ENCODE measurements around the gene REXO1. TPM values are rescaled to one million over a fixed set of nuclear protein-coding genes. Genes with fewer than 3 reads are reported as not detected.

The REXO1 gene
- total and polyA plus RNA-seq, 9 of the 15 experiments (the other 6 are each of a cell fraction or from before 2014, with no cell fraction given): 0.04 to 63.3 (median 15.8) TPM

DNA sequence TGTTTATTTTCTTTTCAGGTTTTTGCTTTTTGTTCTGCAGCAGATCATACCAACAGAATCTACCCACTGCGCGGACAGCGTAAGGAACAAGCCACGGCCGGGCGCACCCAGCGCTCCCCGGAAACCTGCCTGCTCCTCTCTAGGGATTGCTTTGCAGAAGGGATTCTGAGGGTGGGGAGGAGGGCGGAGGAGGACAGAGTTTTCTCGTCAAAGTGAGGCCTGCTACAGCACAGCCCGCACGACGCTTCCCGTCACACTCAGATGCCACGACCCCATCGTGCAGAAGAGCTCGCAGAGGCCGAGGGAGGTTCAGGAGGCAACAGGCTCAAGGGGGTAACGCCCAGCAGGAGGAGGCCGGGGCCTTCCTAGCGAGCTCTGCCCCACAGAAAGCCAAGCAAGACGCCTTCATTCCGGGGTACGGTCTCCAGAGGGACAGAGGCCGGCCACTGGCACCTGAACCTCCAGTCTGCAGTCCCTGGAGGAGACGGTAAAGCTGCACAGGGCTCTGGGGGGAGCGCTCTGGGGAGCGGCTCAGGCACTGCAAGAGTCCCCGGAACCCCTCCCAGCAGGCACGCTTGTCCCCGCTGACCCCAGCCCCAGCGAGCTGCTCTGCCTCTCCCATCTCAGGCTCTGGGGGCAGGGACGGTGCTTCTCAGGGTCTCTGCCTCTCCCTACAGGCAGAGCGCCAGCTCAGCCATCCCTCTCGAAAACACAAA is 6.9 kb downstream of the REXO1 start (continued):
- TF ChIP-seq, protein P1, sequence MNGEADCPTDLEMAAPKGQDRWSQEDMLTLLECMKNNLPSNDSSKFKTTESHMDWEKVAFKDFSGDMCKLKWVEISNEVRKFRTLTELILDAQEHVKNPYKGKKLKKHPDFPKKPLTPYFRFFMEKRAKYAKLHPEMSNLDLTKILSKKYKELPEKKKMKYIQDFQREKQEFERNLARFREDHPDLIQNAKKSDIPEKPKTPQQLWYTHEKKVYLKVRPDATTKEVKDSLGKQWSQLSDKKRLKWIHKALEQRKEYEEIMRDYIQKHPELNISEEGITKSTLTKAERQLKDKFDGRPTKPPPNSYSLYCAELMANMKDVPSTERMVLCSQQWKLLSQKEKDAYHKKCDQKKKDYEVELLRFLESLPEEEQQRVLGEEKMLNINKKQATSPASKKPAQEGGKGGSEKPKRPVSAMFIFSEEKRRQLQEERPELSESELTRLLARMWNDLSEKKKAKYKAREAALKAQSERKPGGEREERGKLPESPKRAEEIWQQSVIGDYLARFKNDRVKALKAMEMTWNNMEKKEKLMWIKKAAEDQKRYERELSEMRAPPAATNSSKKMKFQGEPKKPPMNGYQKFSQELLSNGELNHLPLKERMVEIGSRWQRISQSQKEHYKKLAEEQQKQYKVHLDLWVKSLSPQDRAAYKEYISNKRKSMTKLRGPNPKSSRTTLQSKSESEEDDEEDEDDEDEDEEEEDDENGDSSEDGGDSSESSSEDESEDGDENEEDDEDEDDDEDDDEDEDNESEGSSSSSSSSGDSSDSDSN (IDR thresholded peaks at IDR 0.05; ENCODE audit: borderline replicate concordance in 1 of 2, low read depth in 2 of 2, low read length in 2 of 2): 0 out of 4 replicates have a peak, but pooled peaks of 1 of the 2 experiments have one; percentile 43

DNA sequence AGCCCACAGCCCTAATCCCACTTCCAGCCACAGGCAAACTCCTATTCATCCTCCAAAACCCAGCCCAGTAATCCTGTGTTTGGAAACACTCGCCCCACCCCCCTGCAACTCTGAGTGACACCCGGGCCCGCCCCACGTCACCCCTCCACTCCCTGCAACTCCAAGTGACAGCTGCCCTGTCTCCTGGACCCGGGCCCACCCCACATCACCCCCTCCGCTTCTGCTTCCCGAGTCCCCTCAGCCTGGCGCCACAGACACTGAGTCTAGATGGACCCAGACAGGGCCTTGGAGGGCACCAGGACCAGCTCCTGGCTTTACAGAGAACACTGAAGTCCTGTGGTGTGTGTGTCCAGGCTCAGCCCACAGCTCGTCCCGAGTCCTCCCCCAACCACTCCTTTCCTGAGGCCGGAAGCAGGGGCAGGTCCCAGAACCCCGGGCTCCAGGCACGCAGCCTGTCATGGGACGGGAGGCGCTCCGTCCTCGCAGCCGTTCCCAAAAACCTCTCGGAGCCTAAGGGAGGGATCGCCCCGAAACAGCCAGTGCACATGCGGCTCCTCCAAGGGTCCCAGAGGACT is 7.7 kb downstream of the REXO1 start:
- Histone ChIP-seq H3K4me3 (peak overlapping the region; percentile 20), H3K4me2 (ENCODE audit: insufficient read depth, low read length) (peak overlapping the region; percentile 75), H3K27ac (ENCODE audit: extremely low read depth, low read depth, low read length) (peak overlapping the region; percentile 62; the same call in 2 of the 3 replicates), H2AFZ (ENCODE audit: low read depth, low read length) (no peak overlapping the region), H3K9me1 (ENCODE audit: control insufficient read depth, insufficient read depth, low read length) (peaks cover 3% of the 10 kb centered on the region), H3K9me3 (replicated peaks; ENCODE audit: control insufficient read depth, insufficient read depth, low read depth, low read length) (no peaks in the 10 kb centered on the region), H4K20me1 (replicated peaks; ENCODE audit: control insufficient read depth, insufficient read depth, low read length) (peaks cover 49% of the 10 kb centered on the region), H3K79me2 (ENCODE audit: control insufficient read depth, insufficient read depth, low read length) (peaks cover 100% of the 10 kb centered on the region), H3K36me3 (ENCODE audit: control insufficient read depth, insufficient read depth, low read length) (peaks cover 50% of the 10 kb centered on the region; the same call in 2 of the 3 replicates), H3K9ac (ENCODE audit: insufficient read depth in 1 of 2, low read depth in 2 of 2, low read length in 2 of 2) (peak overlapping the region; percentile 37 to 90; a peak in 3 of 4 replicates), H3K27me3 (ENCODE audit: control insufficient read depth in 2 of 2, insufficient read depth in 2 of 2, low read length in 2 of 2) (no peaks in the 10 kb centered on the region), H3K4me1 (replicated peaks in 1 of 2; ENCODE audit: control insufficient read depth in 2 of 2, insufficient read depth in 2 of 2, low read length in 2 of 2) (peaks cover 48 to 99% of the 10 kb centered on the region in 2 experiments)
- POLR2A ChIA-PET: interaction anchor here (0.6 to 6.6 kb wide), 8 partner anchors 9 to 238 kb away, joined by 3 to 46 read pairs (median 4); no protein-coding TSS in a partner anchor
- ATAC-seq: peak; percentile 25
- BruUV-seq (replicated peaks): no TSS peak
- in situ Hi-C loops (cut with MboI) (no loop called here), intact Hi-C loops (cut with micrococcal nuclease) (no loop called here)
- FAIRE-seq: no peak
- CTCF ChIA-PET (ENCODE audit: low intra/inter-chr PET ratio): no interaction called here
- DNase-seq (ENCODE audit: extremely low read depth in 1 of 4, low spot score in 3 of 4): peak; percentile 54 to 65 (median 58)
- WGBS (ENCODE audit: insufficient coverage, low coverage, missing lambda C conversion rate): 26% methylated on average over 21 of the region's 22 CpGs
- TF ChIP-seq, protein P2, sequence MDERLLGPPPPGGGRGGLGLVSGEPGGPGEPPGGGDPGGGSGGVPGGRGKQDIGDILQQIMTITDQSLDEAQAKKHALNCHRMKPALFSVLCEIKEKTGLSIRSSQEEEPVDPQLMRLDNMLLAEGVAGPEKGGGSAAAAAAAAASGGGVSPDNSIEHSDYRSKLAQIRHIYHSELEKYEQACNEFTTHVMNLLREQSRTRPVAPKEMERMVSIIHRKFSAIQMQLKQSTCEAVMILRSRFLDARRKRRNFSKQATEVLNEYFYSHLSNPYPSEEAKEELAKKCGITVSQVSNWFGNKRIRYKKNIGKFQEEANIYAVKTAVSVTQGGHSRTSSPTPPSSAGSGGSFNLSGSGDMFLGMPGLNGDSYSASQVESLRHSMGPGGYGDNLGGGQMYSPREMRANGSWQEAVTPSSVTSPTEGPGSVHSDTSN (CRISPR knock-in tag; IDR thresholded peaks at IDR 0.05; ENCODE audit: low read depth): 0 out of 2 replicates have a peak, but pooled peaks have one; percentile 46
- TF ChIP-seq, protein P2 (tag; conservative IDR thresholded peaks at IDR 0.05; ENCODE audit: low read depth): peak; percentile 82
- TF ChIP-seq, protein P3, sequence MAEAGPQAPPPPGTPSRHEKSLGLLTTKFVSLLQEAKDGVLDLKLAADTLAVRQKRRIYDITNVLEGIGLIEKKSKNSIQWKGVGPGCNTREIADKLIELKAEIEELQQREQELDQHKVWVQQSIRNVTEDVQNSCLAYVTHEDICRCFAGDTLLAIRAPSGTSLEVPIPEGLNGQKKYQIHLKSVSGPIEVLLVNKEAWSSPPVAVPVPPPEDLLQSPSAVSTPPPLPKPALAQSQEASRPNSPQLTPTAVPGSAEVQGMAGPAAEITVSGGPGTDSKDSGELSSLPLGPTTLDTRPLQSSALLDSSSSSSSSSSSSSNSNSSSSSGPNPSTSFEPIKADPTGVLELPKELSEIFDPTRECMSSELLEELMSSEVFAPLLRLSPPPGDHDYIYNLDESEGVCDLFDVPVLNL (CRISPR knock-in tag; IDR thresholded peaks at IDR 0.05; ENCODE audit: low read depth): no peak
- TF ChIP-seq GABPA (tag; conservative IDR thresholded peaks at IDR 0.05; ENCODE audit: low read depth): peak; percentile 43; the same call in 1 of the 2 replicates
- TF ChIP-seq, protein P4, sequence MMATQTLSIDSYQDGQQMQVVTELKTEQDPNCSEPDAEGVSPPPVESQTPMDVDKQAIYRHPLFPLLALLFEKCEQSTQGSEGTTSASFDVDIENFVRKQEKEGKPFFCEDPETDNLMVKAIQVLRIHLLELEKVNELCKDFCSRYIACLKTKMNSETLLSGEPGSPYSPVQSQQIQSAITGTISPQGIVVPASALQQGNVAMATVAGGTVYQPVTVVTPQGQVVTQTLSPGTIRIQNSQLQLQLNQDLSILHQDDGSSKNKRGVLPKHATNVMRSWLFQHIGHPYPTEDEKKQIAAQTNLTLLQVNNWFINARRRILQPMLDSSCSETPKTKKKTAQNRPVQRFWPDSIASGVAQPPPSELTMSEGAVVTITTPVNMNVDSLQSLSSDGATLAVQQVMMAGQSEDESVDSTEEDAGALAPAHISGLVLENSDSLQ (IDR thresholded peaks at IDR 0.05): peak; percentile 95
- TF ChIP-seq PHF20 (IDR thresholded peaks at IDR 0.05; ENCODE audit: partially characterized antibody): no peak
- TF ChIP-seq RBFOX2 (IDR thresholded peaks at IDR 0.05; ENCODE audit: low read depth, low read length): peak; percentile 48

Data from K562 (cell line).